HL-60 (cell line): ENCODE results near the gene ATP2B2.

Experiments
- DNase-seq, 2 experiments: peaks; one replicate each; pipeline ENCODE4 v3.0.0-alpha.2; 2010 to 2020; ENCODE audit warnings: low read depth in 1 of 2, low spot score in 1 of 2
- H3K27ac ChIP-seq: fragments of 250-450 bp; sonication (Bioruptor Pico); replicated peaks from 2 replicates; pipeline ENCODE4 v1.5.1; 2020; ENCODE audit warnings: mild to moderate bottlenecking, moderate library complexity
- H3K27me3 ChIP-seq: fragments of 250-450 bp; sonication (Bioruptor Pico); 2 replicates; pipeline ENCODE4 v1.5.1; 2021; ENCODE audit warnings: mild to moderate bottlenecking, moderate library complexity; ENCODE audit not compliant: insufficient read depth, poor library complexity, severe bottlenecking
- H3K4me3 ChIP-seq: replicated peaks from 2 replicates; pipeline ENCODE4 v1.5.1; 2011; ENCODE audit warnings: mild to moderate bottlenecking, control low read depth, low read length; ENCODE audit not compliant: insufficient read depth
- GABPA ChIP-seq: IDR thresholded peaks from 2 replicates; pipeline ENCODE4 v1.6.1; 2012; ENCODE audit warnings: low read depth
- POLR2AphosphoS5 ChIP-seq: IDR thresholded peaks from 2 replicates; pipeline ENCODE4 v1.6.1; 2012; ENCODE audit warnings: low read depth
- SPI1 ChIP-seq: IDR thresholded peaks from 2 replicates; pipeline ENCODE4 v1.6.1; 2012; ENCODE audit warnings: low read depth, mild to moderate bottlenecking, borderline replicate concordance
- TF ChIP-seq, protein P1 (sequence below): IDR thresholded peaks from one replicate; pipeline ENCODE4 v1.5.1; 2011; ENCODE audit warnings: low read length, control low read depth, inconsistent platforms; ENCODE audit not compliant: insufficient read depth
- TF ChIP-seq, protein P2 (sequence below): IDR thresholded peaks from 2 replicates; pipeline ENCODE4 v1.6.1; 2012; ENCODE audit warnings: low read depth; ENCODE audit not compliant: insufficient replicate concordance

The ATP2B2 gene

DNA sequence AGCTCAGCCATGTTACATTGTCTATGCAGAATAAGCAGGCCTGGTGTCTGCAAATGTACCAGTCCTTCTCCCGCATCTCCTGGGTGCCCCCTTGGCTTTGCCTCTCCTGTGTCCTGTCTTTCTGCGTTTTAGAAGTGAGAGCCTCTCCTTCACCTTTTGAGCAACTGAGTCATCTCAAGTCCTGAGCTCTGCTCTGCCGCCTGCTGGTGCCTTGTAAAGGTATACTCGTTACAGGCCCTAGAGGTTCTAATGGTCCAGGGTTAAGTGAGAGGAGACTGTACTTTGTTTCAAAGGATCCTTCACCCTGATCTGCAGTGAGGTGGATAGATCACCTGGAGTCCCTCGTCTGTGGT lies 225.2 kb downstream of the ATP2B2 start:
- no peak for TF ChIP-seq POLR2AphosphoS5
- no peak for TF ChIP-seq SPI1
- TF ChIP-seq, protein P1, sequence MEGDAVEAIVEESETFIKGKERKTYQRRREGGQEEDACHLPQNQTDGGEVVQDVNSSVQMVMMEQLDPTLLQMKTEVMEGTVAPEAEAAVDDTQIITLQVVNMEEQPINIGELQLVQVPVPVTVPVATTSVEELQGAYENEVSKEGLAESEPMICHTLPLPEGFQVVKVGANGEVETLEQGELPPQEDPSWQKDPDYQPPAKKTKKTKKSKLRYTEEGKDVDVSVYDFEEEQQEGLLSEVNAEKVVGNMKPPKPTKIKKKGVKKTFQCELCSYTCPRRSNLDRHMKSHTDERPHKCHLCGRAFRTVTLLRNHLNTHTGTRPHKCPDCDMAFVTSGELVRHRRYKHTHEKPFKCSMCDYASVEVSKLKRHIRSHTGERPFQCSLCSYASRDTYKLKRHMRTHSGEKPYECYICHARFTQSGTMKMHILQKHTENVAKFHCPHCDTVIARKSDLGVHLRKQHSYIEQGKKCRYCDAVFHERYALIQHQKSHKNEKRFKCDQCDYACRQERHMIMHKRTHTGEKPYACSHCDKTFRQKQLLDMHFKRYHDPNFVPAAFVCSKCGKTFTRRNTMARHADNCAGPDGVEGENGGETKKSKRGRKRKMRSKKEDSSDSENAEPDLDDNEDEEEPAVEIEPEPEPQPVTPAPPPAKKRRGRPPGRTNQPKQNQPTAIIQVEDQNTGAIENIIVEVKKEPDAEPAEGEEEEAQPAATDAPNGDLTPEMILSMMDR: no peak
- TF ChIP-seq, protein P2, sequence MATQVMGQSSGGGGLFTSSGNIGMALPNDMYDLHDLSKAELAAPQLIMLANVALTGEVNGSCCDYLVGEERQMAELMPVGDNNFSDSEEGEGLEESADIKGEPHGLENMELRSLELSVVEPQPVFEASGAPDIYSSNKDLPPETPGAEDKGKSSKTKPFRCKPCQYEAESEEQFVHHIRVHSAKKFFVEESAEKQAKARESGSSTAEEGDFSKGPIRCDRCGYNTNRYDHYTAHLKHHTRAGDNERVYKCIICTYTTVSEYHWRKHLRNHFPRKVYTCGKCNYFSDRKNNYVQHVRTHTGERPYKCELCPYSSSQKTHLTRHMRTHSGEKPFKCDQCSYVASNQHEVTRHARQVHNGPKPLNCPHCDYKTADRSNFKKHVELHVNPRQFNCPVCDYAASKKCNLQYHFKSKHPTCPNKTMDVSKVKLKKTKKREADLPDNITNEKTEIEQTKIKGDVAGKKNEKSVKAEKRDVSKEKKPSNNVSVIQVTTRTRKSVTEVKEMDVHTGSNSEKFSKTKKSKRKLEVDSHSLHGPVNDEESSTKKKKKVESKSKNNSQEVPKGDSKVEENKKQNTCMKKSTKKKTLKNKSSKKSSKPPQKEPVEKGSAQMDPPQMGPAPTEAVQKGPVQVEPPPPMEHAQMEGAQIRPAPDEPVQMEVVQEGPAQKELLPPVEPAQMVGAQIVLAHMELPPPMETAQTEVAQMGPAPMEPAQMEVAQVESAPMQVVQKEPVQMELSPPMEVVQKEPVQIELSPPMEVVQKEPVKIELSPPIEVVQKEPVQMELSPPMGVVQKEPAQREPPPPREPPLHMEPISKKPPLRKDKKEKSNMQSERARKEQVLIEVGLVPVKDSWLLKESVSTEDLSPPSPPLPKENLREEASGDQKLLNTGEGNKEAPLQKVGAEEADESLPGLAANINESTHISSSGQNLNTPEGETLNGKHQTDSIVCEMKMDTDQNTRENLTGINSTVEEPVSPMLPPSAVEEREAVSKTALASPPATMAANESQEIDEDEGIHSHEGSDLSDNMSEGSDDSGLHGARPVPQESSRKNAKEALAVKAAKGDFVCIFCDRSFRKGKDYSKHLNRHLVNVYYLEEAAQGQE: no peak
- no peak for TF ChIP-seq GABPA
- Histone ChIP-seq H3K27ac (no peak overlapping the region), H3K4me3 (no peak overlapping the region), H3K27me3 (no peaks in the 10 kb centered on the region)
- DNase-seq: no peak

DNA sequence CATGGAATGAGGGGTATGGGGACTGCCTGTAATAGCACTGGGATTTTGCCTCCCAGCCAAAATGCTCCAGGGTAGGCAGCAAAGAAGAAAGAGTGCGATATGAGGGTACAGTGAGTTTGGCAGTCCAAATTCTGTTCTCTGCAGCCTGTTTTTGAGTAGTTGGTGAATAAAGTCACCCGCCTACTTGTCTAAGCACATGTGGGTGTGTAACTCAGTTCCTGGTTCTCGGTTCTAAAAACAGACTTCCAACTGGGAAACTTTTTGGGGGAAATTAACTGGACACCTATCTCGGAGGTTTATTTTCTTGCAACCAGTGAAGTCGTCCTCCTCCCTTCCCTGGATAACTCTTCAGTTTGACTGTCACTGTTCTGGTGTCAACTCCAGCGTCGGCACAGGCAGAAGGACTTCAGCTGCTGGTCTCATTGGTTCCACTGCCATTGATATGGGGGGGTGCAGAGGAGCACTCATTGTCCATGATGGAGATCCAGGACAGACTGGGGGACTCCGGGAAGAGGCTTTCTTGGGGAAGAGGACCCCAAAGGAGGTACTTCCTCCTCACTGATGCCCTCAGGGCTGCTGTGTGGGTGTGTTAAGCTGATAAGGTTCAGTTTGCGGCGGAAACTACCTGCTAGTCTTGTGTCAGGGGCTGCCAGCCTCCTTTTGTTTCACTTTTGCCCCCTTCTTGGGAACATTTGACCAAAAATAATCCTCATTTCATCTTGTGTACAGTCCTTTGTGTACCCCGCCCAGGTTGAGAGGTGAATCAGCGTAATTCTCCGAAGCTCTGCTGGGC lies 225.8 kb downstream of the ATP2B2 start:
- TF ChIP-seq GABPA: no peak
- TF ChIP-seq POLR2AphosphoS5: no peak
- TF ChIP-seq, protein P1: no peak
- no peak for TF ChIP-seq SPI1
- TF ChIP-seq, protein P2: no peak
- no peak for DNase-seq
- H3K4me3 ChIP-seq: no peak overlapping the region
- H3K27me3 ChIP-seq: no peaks in the 10 kb centered on the region
- no peak overlapping the region for H3K27ac ChIP-seq

DNA sequence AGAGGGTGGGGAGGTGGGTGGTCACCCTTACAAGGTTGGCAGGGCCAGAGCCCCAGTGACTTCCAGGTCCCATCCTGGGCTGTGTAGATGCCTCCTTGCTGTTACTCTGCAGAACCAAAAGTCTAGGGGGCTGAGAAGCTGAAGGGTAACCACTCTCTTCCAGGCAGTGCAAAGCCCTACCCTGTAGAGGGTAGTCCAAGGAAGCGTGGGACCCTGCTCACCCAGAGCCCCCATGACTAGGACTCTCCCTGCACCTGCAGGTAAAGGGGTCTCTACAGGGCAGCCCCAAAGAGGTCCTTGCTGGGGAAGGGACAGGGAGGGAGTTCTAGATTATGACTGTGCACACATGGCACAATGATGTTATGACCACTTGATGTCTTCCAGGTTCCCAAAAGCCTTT lies 226.9 kb downstream of the ATP2B2 start:
- TF ChIP-seq POLR2AphosphoS5: no peak
- no peak for TF ChIP-seq SPI1
- no peak for TF ChIP-seq GABPA
- TF ChIP-seq, protein P1: no peak
- TF ChIP-seq, protein P2: no peak
- no peaks in the 10 kb centered on the region for H3K27me3 ChIP-seq
- DNase-seq: no peak
- H3K4me3 ChIP-seq: no peak overlapping the region
- H3K27ac ChIP-seq: no peak overlapping the region
